ENCODE measurements around the gene RHPN2. TPM values are rescaled to one million over a fixed set of nuclear protein-coding genes. Genes with fewer than 3 reads are reported as not detected.
A peak's percentile ranks its signal among the peaks of the same experiment; 100 is the strongest.
"Not testable (repeated sequence)": the region's sequence is repeated elsewhere in the genome, so short reads cannot be mapped to it uniquely, and the experiment has no call there.

Gene RHPN2
- polyA plus RNA-seq, 2 of the 4 experiments (the other 2 are of a cell fraction) = 60.5 to 140 TPM

GRCh38 chr19:33024398-33024797, 40.3 kb downstream of the RHPN2 start:
- Histone ChIP-seq H3K27ac (peak overlapping the region in 1 of 2 experiments; percentile 30; a peak in 2 of 6 replicates), H3K4me1 (peaks cover 31% of the 10 kb centered on the region), H3K4me3 (no peak overlapping the region), H3K9me3 (peaks cover 20% of the 10 kb centered on the region), H3K4me2 (no peak overlapping the region)
- peak in 1 of 2 experiments; percentile 19; a peak in 3 of 6 replicates for ATAC-seq
- ChIA-PET POLR2A (no interaction called here), CTCF (interaction anchor here (0.7 to 1.4 kb wide), 5 partner anchors 10 to 94 kb away, joined by 3 read pairs; partner anchors contain the start of genes CEP89 and FAAP24)
- no peak for FAIRE-seq
- TF ChIP-seq HOXA7 (CRISPR knock-in tag; IDR thresholded peaks at IDR 0.05) = no peak
- TF ChIP-seq MAX (IDR thresholded peaks at IDR 0.05) = no peak
- no peak for TF ChIP-seq HMGXB4 (CRISPR knock-in tag; IDR thresholded peaks at IDR 0.05; ENCODE audit: borderline replicate concordance)
- no peak for TF ChIP-seq FOSL2 (IDR thresholded peaks at IDR 0.05)
- no peak for TF ChIP-seq FOSL2 (CRISPR knock-in tag; IDR thresholded peaks at IDR 0.05)
- TF ChIP-seq NFE2L2 (conservative IDR thresholded peaks at IDR 0.05; ENCODE audit: low read length) = no peak
- TF ChIP-seq E2F6 (IDR thresholded peaks at IDR 0.05; ENCODE audit: borderline replicate concordance, low read depth) = no peak
- TF ChIP-seq USF2 (IDR thresholded peaks at IDR 0.05) = no peak
- TF ChIP-seq ESRRA (IDR thresholded peaks at IDR 0.05; ENCODE audit: borderline replicate concordance, low read length) = no peak
- TF ChIP-seq FOXS1 (CRISPR knock-in tag; IDR thresholded peaks at IDR 0.05) = no peak
- no peak for TF ChIP-seq SMC3 (IDR thresholded peaks at IDR 0.05)
- DNase-seq (ENCODE audit: low read depth in 1 of 2, low spot score in 1 of 2) = no peak
- 79% methylated on average over 8 of the region's 8 CpGs for WGBS (ENCODE audit: missing lambda C conversion rate)

GRCh38 chr19:33022472-33023116, 42.1 kb downstream of the RHPN2 start:
- H3K4me3 ChIP-seq = no peak overlapping the region
- FAIRE-seq = no peak
- H3K9me3 ChIP-seq = peaks cover 6% of the 10 kb centered on the region; the same call in 1 of the 3 replicates
- DNase-seq (ENCODE audit: low read depth in 1 of 2, low spot score in 1 of 2) = no peak
- peak; percentile 30 to 41; a peak in 4 of 6 replicates for ATAC-seq
- peaks cover 31% of the 10 kb centered on the region for H3K4me1 ChIP-seq
- ChIA-PET POLR2A (interaction anchor here (0.7 kb wide), 1 partner anchor 66 kb away, joined by 8 read pairs; no protein-coding TSS in a partner anchor), CTCF (interaction anchor here (0.8 to 3.5 kb wide), 7 partner anchors 10 to 162 kb away, joined by 3 to 16 read pairs (median 8); no protein-coding TSS in a partner anchor)
- 0 out of 6 replicates have a peak overlapping the region, but pooled peaks of 1 of the 2 experiments have one; percentile 6 for H3K27ac ChIP-seq
- H3K4me2 ChIP-seq = no peak overlapping the region
- TF ChIP-seq HOXB13 (CRISPR knock-in tag; IDR thresholded peaks at IDR 0.05; ENCODE audit: low read depth) (no peak), ZSCAN20 (CRISPR knock-in tag; IDR thresholded peaks at IDR 0.05) (no peak), CTCF (IDR thresholded peaks at IDR 0.05) (peak; percentile 39), HMGXB4 (CRISPR knock-in tag; IDR thresholded peaks at IDR 0.05; ENCODE audit: borderline replicate concordance) (no peak), ELK1 (IDR thresholded peaks at IDR 0.05; ENCODE audit: low read depth, low read length) (no peak), FOXS1 (CRISPR knock-in tag; IDR thresholded peaks at IDR 0.05) (no peak), CBX8 (IDR thresholded peaks at IDR 0.05) (no peak)
- 79% methylated on average over 11 of the region's 11 CpGs for WGBS (ENCODE audit: missing lambda C conversion rate)

GRCh38 chr19:33010891-33011290, 53.8 kb downstream of the RHPN2 start:
- CTCF ChIA-PET = interaction anchor here (0.7 to 3.7 kb wide), 2 partner anchors 35 to 49 kb away, joined by 5 to 13 read pairs; no protein-coding TSS in a partner anchor
- H3K4me3 ChIP-seq; POLR2A ChIA-PET; DNase-seq (ENCODE audit: low read depth in 1 of 2, low spot score in 1 of 2); H3K9me3 ChIP-seq; H3K27ac ChIP-seq; ATAC-seq; H3K4me1 ChIP-seq; H3K4me2 ChIP-seq; FAIRE-seq: not testable (repeated sequence)
- 96% methylated on average over 4 of the region's 4 CpGs for WGBS (ENCODE audit: missing lambda C conversion rate)
